Activated CD8-positive, alpha-beta memory T cell treated with anti-CD3 and anti-CD28 coated beads, Interleukin-2, amount 50 U/mL, for 4 hours (primary cell): ENCODE results near the gene FAM72D.
"Not testable (repeated sequence)": the region's sequence is repeated elsewhere in the genome, so short reads cannot be mapped to it uniquely, and the experiment has no call there.

Experiments
- DNase-seq: peaks from one replicate; pipeline ENCODE4 v3.0.0-alpha.2; 2020

FAM72D gene

DNA sequence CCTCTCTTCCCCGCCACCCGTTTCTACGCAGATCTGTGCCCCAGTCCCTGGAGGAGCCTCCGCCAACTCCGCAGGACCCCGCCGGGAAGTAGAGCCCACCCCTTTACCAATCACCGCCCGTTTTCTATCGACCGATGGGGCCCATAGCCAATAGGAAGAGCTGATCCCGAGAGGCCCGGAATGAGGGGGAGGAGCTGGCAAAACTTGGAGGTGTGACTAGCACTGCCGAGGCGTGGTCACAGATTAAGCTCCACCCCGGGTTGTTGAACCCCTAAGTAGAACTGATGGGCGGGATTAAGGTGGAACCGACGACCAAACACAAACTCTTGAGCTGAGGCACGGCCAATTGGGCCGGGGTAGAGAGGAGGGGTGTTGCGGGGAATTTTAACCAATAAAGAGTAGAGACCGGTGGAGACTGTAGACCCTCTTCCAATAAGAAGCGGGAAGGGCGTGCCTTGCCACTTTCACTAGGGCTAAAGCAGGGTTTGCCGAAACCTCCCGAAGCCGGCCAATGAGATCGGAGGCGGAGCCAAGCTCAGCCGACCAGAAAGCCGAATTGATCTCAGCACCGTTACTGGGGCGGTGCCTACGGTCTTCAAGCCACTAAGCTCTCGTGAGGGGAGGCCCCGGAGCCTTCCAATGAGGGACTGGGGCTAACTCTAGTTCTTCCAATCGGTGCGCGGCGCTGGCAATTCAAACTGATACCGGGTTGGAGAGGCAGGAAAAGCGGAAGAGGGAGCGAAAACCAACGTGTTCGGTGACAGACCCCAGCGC is at the start of gene FAM72D, which contains the start of gene SRGAP2B:
TSS of gene FAM72D (plus strand) at position 691 of the 774 bp plus-strand sequence. CDS start 874 bp downstream, outside the sequence.
TSS of gene SRGAP2B (minus strand) at position 45 of the 774 bp plus-strand sequence. CDS start 2,427 bp downstream, outside the sequence.
- DNase-seq: not testable (repeated sequence)

DNA sequence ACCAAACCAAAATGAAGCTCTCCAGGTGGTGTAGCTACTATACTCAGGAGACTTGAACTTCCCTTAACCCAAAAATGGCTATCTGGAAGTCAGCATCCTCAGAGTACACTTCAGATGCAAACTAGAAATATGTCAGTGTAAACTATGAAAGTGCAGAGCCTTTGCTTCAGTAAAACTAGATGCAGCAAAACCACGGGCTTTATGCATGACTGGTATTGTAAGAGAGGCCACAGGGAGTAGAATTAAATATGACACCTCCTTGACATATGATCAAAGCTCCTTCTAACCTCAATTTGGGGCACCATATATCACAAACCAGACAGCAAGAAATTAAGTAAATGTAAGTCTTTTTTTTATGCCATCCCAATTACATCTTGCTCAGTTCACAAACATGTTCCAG is 48.2 kb upstream of the FAM72D start:
- DNase-seq: not testable (repeated sequence)

DNA sequence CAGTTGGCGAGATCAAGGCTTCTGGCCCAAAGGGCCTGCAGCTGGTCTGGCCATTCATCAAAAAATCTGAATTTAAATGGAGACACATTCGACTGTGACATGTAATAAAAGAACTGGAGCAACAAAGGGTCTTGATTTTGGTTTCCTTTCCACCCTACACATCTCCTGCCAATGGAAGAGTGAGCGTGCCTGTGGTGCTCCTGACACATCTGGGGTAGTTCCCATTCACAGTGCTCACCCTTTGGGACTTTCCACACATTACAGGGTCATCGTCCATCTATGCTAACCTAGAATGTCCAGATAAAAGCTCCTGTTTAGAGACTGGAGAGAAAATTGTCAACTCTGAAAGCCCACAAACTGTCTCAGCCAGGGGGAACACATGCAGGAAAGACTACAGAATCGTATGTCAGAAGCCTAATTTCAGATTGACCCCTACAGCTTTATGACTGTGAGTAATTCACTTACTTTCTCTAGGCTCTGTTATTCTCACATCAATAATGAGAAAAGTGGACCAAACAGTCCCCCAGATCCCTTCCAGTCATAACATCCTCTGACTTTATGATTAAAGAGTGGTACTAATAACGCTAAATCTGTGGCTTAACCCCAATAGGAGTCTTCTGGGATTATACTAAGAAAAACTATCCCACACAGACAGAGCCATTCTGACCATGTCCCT is 47.5 kb upstream of the FAM72D start:
- DNase-seq: not testable (repeated sequence)

- DNase-seq: not testable (repeated sequence)
Observed at GRCh38 chr1:145052019-145052776, 43.6 kb upstream of the FAM72D start.

GRCh38 chr1:145053428-145053827 is 42.3 kb upstream of the FAM72D start:
- DNase-seq: not testable (repeated sequence)

DNA sequence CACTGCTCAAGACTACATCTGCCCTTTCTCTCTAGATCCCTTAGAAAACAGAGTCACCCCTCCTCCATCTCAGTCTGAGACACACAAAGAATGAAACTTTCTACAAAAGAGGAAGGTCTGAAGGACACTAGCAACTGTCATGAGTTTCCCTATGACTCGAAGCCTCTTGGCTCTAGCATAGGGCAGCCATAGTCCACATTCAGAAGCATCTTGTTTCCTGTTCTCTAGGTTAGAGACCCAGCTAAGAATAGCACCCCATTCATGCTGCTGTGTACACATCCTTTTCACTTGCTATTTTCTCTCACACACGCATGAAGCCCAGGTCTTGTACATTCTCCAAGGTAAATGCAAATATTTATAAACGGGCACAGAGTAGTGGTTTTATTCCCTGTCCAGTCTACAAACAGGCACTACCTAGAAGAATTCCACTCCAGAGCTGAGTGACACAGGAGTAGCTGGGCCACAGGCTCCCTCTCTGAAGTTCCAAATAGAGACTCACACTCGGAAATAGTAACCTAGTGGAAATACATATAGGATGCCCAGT is 40.5 kb upstream of the FAM72D start:
- DNase-seq: not testable (repeated sequence)

DNA sequence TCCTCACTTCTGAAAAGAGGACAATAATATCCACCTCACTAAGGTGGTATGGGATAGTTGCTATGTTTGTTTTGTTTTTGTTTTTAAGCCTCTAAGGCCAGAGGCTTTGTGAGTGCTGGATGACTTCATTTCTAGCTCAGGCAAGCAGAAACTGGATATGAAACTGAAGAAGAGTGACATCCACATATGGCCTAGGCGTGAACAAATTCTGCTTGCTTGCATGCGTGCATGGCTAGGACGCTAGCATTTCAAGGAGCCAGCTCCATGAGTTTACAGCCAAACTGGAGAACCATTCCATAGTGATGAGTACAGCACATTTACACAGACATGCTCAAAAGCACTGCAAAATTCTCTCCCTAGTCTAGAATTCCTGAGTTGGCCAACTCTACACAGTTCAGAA is 37.6 kb upstream of the FAM72D start:
- DNase-seq: not testable (repeated sequence)

- DNase-seq: not testable (repeated sequence)
Observed at GRCh38 chr1:145063285-145063684, 32.5 kb upstream of the FAM72D start.

DNA sequence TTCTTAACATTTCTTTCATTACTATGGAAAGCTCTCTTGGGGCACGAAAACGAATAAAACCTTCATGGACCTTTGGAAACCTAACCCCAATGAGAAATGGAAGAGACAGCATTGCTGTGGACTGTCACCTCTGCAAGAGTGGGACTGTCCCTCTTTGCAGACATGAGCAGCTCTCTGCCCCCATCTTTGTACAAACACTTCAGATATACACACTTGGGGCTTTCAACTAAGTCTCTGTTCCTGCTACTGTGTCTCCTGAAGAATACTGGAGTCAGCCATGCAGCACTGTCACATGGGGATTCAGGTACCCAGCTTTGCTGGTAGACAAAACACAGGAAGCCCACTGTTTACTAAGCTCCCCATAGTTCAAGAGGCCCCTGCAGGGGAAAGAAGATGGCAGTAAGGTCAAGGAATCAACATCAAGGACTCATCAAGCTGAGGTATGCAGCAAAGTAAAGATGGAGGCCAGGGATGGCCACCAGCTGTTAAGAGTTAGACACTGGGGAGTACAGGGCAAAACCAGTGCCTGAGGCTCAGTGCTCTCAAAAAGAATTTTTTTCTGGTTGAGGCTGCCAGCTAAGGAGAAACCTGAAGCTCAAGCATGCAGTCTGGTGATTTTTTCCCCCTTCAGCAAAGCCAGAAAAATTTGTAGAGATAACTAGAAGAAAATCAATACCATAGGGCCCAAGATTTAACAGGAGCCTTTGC is 31.7 kb upstream of the FAM72D start:
- DNase-seq: not testable (repeated sequence)

GRCh38 chr1:145065194-145065826 is 30.5 kb upstream of the FAM72D start:
- not testable (repeated sequence) for DNase-seq

GRCh38 chr1:145066486-145066885 is 29.3 kb upstream of the FAM72D start:
- not testable (repeated sequence) for DNase-seq

GRCh38 chr1:145071569-145071968 is 24.2 kb upstream of the FAM72D start:
- DNase-seq: not testable (repeated sequence)

GRCh38 chr1:145074021-145074559 is 21.7 kb upstream of the FAM72D start:
- not testable (repeated sequence) for DNase-seq

- DNase-seq: not testable (repeated sequence)
Observed at GRCh38 chr1:145076877-145077276, 18.9 kb upstream of the FAM72D start.

- DNase-seq: not testable (repeated sequence)
Observed at GRCh38 chr1:145077872-145078786, 17.6 kb upstream of the FAM72D start.

GRCh38 chr1:145078787-145079370 is 16.9 kb upstream of the FAM72D start:
- DNase-seq: not testable (repeated sequence)

DNA sequence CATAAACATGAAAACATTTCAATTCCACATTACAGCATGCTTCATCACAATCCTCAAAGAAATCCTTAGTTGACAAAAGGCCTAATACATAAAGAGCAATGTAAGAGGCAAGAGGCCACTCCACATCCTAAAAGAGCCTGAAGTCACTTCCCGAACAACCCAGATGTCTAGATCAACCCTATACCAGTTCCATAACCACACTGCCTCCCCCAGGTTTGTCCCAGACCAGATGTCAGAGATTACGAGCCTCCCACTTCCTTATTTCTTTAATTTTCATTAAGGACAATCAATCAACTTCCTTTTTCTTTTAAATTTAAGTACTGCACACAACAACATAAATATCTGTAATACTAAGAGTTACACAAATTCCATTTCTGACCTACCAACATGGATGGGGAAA is 16.0 kb upstream of the FAM72D start:
- DNase-seq: not testable (repeated sequence)

- not testable (repeated sequence) for DNase-seq
Observed at GRCh38 chr1:145080193-145080592, 15.6 kb upstream of the FAM72D start.

DNA sequence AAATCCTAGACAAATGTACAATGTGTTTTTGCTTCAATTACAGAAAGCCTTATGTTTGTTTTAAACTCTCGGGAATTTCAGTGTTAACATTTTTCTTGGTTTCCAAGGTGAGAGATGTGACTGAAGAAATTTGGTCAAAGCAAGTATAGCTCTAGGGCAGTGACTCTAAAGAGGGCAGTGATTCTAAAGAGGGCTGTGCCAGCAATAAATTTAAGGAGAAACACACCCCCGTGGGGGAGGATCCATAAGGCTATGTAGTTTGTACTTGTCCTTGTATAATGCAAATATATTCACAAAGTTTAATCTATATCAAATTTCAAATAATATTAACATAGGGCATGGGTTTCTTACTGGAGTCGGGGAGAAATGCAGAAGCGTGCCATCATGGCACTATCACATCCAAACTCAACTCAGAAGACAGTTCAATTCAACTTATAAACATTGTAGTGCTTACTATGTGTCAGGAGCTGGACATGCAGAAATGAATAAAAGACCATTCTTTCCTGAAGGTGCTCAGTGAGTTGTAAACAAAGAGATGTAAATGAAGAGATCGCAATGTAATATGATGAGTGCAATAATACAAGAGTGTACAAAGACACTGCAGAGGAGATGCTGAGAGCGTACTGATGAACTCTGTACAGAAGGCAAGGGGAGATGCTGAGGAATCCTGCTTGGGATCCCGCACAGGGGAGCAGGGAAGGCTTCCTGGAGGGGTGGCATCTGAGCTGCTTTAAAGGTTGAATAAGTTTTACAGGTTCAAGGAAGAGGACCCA is 13.1 kb upstream of the FAM72D start:
- not testable (repeated sequence) for DNase-seq
